Kidney (tissue), 14 donors: ENCODE data around the gene LRRC49. TPM values are rescaled to one million over a fixed set of nuclear protein-coding genes. Genes with fewer than 3 reads are reported as not detected.

Experiments
- DNase-seq, 5 donors: peaks; one replicate each; pipeline ENCODE4 v3.0.0-alpha.2; 2013 to 2020
- FAIRE-seq: peaks from 2 replicates; lab custom pipeline; 2012; peaks lifted over from hg19 to GRCh38; lab: Jason Lieb, UNC
- H3K27ac ChIP-seq, 2 donors: one replicate each; pipeline ENCODE4 v1.7.0; 2013; ENCODE audit warnings: low read depth in 2 of 2, low read length in 2 of 2, inconsistent platforms in 1 of 2
- H3K27me3 ChIP-seq: one replicate; pipeline ENCODE4 v1.7.1; 2013; ENCODE audit warnings: low read length, inconsistent platforms; ENCODE audit not compliant: control insufficient read depth, insufficient read depth
- H3K36me3 ChIP-seq, 3 donors: one replicate each; pipeline versions ENCODE4 v1.7.0 to v1.7.1; 2013; ENCODE audit warnings: low read length in 3 of 3, control low read depth in 1 of 3, inconsistent platforms in 1 of 3; ENCODE audit not compliant: insufficient read depth in 3 of 3, control insufficient read depth in 2 of 3
- H3K4me1 ChIP-seq, 3 donors: one replicate each; pipeline versions ENCODE4 v1.7.0 to v1.7.1; 2013; ENCODE audit warnings: low read length in 3 of 3, inconsistent platforms in 1 of 3, low read depth in 1 of 3; ENCODE audit not compliant: control insufficient read depth in 2 of 3, insufficient read depth in 2 of 3
- H3K4me3 ChIP-seq, 3 donors: one replicate each; pipeline versions ENCODE4 v1.7.0 to v1.8.1; 2013; ENCODE audit warnings: low read length in 3 of 3, control low read depth in 1 of 3, inconsistent platforms in 1 of 3
- H3K9ac ChIP-seq, 3 donors: one replicate each; pipeline versions ENCODE4 v1.7.0 to v1.7.1; 2013; ENCODE audit warnings: low read length in 3 of 3, control low read depth in 1 of 3, inconsistent platforms in 1 of 3
- H3K9me3 ChIP-seq, 3 donors: one replicate each; pipeline versions ENCODE4 v1.7.0 to v1.7.1; 2013; ENCODE audit warnings: low read length in 3 of 3, control low read depth in 1 of 3, inconsistent platforms in 1 of 3; ENCODE audit not compliant: control insufficient read depth in 2 of 3, insufficient read depth in 1 of 3
- intact Hi-C: fragments of 100-400 bp; cut with DNase I; formaldehyde crosslinking; loops from one replicate; pipeline ENCODE4 v1.11.1; 2022
- polyA plus RNA-seq: library from polyadenylated mRNA; stranded (reverse); fragments of 350-450 nt; fragmentation: Illumina TruSeq; extraction: RNeasy Lipid Tissue Mini Kit (QIAGEN cat#74804); gene quantifications from one replicate; pipeline ENCODE4 v1.2.3, GENCODE V29; 2014; ENCODE audit warnings: low read depth, low replicate concordance; ENCODE audit not compliant: insufficient read depth
- total RNA-seq: library from RNA; stranded (reverse); fragmentation: NEBNext Ultra II Directional; extraction: Animal tissue kit (Norgen Biotek cat#: 25700); gene quantifications from one replicate; pipeline ENCODE4 v1.2.1, GENCODE V29; 2021
- TF ChIP-seq, protein P1 (sequence below): IDR thresholded peaks from 3 replicates; pipeline ENCODE4 v1.5.1; 2012; ENCODE audit warnings: mild to moderate bottlenecking, moderate library complexity, borderline replicate concordance; ENCODE audit not compliant: insufficient read depth; ENCODE audit errors: extremely low read depth
- donor health status: control.
- donor health status: control.
- donor health status: control.
- donor health status: control.
- donor health status: control.
- donor health status: DM: yes; HTN: yes; CAD: no.
- donor health status: Normal renal cell carcinoma (clear cell type).

Gene LRRC49
- total and polyA plus RNA-seq, 2 donors from 2014 or later: 13.2 to 14.2 TPM

DNA sequence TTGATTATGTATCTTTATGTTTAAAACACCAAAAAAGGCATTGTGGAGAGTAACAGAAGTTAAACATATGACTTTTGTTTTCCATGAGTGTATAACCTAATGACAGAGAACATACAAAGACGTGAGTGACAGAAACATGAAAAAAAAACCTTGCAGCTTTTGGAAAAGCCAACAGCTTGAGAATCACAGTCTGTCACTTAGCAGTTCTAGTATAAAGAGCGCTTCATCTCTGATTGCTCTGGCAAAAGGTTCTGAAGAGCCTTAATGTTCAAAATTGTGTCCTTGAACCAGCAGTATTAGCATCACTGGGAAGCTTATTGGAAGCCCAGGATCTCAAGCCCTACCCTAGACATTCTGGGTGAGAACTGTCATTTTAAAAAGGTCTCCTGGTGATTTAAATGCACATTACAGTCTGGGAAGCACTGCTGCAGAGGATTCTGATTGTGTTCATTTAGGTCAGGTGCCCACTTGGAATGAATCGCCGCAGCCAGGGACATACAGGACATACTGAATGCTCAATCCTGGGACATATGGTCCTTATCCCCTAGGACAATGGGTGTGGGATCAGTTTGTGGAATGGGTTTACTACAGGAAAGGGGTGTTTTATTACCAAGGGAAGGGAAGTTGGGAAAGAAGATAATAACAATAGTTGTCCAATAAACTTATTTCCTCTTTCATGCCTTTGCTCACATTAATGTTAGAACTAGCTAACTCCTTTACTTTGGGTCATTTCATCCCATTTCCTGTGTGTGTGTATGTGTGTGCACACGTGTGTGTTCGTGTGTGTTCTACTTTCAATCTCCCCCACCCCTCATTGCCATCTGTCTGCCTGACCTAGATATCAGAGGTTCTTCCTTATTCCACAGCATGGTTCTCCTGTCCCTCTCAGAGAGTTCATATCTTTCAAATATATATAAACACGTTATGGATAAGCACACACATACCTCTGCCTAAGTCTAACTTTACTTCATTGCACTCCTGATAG lies 55.0 kb downstream of the LRRC49 start:
- Histone ChIP-seq H3K9me3 (peaks cover 0 to 10% (median 0%) of the 10 kb centered on the region in 3 donors), H3K4me1 (no peaks in the 10 kb centered on the region), H3K27me3 (no peaks in the 10 kb centered on the region), H3K4me3 (no peak overlapping the region), H3K9ac (no peak overlapping the region), H3K27ac (no peak overlapping the region), H3K36me3 (no peaks in the 10 kb centered on the region)
- TF ChIP-seq, protein P1, sequence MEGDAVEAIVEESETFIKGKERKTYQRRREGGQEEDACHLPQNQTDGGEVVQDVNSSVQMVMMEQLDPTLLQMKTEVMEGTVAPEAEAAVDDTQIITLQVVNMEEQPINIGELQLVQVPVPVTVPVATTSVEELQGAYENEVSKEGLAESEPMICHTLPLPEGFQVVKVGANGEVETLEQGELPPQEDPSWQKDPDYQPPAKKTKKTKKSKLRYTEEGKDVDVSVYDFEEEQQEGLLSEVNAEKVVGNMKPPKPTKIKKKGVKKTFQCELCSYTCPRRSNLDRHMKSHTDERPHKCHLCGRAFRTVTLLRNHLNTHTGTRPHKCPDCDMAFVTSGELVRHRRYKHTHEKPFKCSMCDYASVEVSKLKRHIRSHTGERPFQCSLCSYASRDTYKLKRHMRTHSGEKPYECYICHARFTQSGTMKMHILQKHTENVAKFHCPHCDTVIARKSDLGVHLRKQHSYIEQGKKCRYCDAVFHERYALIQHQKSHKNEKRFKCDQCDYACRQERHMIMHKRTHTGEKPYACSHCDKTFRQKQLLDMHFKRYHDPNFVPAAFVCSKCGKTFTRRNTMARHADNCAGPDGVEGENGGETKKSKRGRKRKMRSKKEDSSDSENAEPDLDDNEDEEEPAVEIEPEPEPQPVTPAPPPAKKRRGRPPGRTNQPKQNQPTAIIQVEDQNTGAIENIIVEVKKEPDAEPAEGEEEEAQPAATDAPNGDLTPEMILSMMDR: no peak
- intact Hi-C loops: no loop called here
- DNase-seq (peak in 1 of 5 donors; percentile 1), FAIRE-seq (no peak)

DNA sequence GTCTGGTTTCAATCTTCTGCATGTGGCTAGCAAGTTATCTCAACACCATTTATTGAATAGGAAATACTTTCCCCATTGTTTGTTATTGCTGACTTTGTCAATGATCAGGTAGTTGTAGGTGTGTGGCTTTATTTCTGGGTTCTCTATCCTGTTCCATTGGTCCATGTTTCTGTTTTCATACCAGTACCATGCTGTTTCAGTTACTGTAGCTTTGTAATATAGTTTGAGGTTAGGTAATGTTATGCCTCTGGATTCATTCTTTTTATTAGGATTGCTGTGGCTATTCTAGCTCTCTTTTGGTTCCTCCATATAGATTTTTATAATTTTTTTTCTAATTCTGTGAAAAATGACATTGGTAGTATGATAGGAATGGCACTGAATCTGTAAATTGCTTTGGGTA lies 58.3 kb downstream of the LRRC49 start:
- intact Hi-C loops: no loop called here
- Histone ChIP-seq H3K9me3 (peaks cover 0 to 10% (median 0%) of the 10 kb centered on the region in 3 donors), H3K9ac (no peak overlapping the region), H3K27ac (no peak overlapping the region), H3K36me3 (no peaks in the 10 kb centered on the region), H3K4me1 (no peaks in the 10 kb centered on the region), H3K27me3 (no peaks in the 10 kb centered on the region), H3K4me3 (no peak overlapping the region)
- no peak for FAIRE-seq
- TF ChIP-seq, protein P1: no peak
- DNase-seq: no peak

DNA sequence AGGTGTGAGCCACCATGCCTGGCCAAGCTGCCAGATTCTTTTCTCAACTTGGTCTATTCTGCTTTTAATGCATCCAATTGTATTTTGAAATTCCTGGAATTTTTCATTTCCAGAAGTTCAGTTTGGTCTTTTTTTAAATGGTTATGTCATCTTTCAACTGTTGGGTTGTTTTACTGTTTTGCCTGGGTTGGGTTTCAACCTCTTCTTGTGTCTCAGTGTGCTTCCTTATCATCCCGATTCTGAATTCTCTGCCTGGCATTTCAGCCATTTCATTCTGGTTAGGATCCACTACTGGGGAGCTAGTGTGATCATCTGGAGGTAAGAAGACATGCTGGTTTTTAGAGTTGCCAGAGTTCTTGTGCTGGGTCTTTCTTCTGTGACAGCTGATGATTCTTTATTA lies 61.5 kb downstream of the LRRC49 start:
- no peaks in the 10 kb centered on the region for H3K4me1 ChIP-seq
- TF ChIP-seq, protein P1: no peak
- DNase-seq (no peak), FAIRE-seq (no peak)
- H3K27ac ChIP-seq: no peak overlapping the region
- H3K36me3 ChIP-seq: no peaks in the 10 kb centered on the region
- H3K9ac ChIP-seq: no peak overlapping the region
- H3K4me3 ChIP-seq: no peak overlapping the region
- intact Hi-C loops: no loop called here
- no peaks in the 10 kb centered on the region for H3K27me3 ChIP-seq
- peaks cover 0 to 10% (median 0%) of the 10 kb centered on the region in 3 donors for H3K9me3 ChIP-seq
